Astrocyte (in vitro differentiated cells and primary cell): ENCODE measurements around the gene MT1X.

Experiments used
- CTCF ChIP-seq: IDR thresholded peaks from 2 replicates; pipeline ENCODE4 v1.5.1; 2011; ENCODE audit warnings: low read depth, mild to moderate bottlenecking, inconsistent platforms, low read length, moderate library complexity; ENCODE audit not compliant: insufficient read depth
- EZH2 ChIP-seq: IDR thresholded peaks from 2 replicates; pipeline ENCODE4 v1.6.1; 2012; ENCODE audit warnings: mild to moderate bottlenecking, low read length, inconsistent platforms; ENCODE audit not compliant: insufficient read depth

- no peak for TF ChIP-seq EZH2
- TF ChIP-seq CTCF, result no peak
Observed at GRCh38 chr16:56710181-56710737, 28.0 kb downstream of the MT1X start.
